HG03097 (cell line): ENCODE measurements around the gene MIGA2.
A peak's percentile ranks its signal among the peaks of the same experiment; 100 is the strongest.

ENCODE experiments used
- ATAC-seq: cut with Tn5 transposase; IDR thresholded peaks from one replicate; pipeline ENCODE4 v1.9.1; 2021; ENCODE audit not compliant: unreplicated experiment, low FRiP score

MIGA2 gene

DNA sequence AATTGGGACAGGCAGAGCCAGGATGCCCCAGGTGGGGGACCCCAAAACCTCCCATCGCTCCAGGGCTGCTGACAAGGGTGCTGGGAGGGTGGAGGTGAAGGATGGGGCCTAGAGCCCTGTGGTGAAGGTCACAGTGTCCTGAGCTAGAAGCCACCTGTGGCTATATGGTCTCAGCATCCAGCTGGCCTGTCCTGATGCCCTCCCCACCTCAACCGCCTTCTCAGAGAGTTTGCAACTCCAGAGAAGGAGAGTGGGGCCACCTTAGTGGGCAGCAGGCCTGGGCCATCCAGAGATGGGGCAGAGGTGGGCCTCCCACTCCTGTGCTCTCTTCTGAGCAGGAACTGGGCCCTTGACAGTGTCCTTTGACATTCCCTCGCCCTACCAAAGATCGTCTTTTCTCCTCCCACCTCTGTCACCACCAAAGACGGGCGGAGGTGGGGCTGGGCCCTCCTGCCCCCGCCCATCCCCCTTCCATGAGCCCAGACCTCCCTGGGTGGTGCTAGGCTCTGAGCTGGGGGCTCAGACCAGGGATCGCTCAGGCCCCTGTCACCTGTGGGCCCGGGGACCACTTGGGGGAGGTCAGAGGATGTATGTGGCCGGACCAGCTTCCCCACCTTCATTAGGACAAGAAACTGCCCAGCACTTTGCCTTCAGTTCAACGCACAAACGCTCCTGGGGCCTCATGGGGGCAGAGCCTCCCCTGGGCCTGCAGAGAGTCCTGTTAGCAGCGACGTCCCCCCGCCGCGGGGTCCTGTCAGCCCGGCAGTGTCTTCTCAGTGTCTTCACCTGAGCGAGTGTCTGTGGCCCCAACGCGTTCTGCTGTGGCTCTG lies 34.5 kb downstream of the MIGA2 start:
- no peak for ATAC-seq

DNA sequence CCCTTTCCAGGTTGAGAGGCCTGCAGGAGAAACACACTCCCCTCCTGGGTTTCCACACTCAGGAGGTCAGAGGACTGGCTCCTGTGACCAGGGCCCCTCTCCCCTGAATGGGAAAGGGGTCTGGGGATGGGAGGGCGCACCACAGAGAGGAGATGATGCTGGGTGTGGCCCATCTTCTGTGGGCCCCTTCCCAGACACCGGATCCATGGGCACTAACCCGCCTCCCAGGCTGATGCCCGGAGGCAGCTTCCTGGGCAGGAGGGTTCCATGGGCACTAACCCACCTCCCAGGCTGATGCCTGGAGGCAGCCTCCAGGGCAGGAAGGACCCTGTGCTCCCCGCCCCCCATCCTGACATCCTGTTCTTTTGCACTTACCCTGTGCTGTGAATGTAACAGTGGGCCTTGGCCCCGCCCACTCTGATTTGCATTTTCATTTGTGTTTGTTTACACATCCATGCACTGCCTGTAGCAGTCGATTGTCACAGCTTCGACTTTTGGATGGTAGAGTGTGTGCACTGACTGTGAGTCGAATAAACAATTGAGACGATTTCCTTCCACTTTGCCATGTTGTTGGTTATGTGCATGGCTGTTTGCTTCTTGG lies 35.2 kb downstream of the MIGA2 start:
- ATAC-seq = no peak

GRCh38 chr9:129072171-129072570 lies 35.7 kb downstream of the MIGA2 start:
- ATAC-seq = no peak

DNA sequence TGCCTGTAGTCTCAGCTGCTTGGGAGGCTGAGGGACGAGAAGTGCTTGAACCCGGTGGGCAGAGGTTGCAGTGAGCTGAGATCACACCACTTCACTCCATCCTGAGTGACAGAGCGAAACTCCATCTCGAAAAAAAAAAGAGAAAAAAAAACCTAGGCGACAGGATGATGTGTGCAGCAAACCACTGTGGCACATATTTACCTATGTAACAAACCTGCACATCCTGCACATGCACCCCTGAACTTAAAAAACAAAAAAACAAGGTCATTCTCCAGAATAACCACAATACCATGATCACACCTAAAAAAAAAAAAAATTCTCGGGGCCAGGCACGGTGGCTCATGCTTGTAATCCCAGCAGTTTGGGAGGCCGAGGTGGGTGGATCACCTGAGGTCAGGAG lies 37.0 kb downstream of the MIGA2 start:
- ATAC-seq = no peak

DNA sequence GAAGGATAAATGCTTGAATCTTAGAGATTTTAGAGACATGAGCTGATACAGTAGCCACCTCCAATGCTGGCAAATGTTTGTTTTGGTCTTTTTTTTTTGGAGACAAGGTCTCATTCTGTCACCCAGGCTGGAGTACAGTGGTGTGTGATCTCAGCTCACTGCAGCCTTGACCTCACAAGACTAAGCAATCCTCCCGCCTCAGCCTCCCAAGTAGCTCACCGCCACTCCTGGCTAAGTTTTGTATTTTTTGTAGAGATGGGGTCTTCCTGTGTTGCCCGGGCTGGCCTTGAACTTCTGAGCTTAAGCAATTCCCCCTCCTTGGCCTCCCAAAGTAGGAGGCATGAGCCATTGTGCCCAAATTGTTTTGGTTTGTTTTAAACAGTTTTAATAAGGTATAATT lies 37.7 kb downstream of the MIGA2 start:
- no peak for ATAC-seq

DNA sequence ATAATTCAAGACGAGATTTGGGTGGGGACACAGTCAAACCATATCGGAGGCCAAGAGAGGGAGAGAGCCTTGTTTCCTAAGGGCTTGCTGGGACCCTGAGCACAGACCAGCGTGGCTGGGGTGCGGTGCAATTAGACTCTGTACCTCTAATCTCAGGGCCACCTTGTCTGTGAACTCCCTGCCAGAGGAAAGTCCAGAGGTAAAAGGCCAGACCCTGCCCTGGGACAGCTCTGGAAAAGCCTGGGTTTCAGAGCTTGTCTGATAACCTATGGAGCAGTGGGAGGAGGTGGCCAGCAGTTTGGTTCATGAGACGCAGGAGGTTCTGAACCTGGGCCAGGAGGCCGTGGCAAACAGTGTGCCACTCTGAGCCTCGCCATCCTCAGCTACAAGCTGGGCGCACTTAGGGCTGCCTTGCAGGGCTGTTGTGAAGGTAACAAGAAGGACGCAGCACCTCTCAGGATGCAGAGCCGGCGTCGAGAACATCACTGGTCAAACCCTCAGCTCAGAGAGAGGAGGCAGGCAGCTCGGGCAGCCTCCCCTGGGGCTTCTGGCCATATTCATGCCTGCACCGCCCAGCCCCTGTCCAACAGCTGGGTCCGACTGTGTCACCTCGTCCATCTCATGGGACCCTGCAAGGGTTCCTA lies 39.7 kb downstream of the MIGA2 start:
- no peak for ATAC-seq

GRCh38 chr9:129076640-129077037 lies 40.2 kb downstream of the MIGA2 start:
- no peak for ATAC-seq

- no peak for ATAC-seq
These were observed 40.8 kb downstream of the MIGA2 start for GRCh38 chr9:129077236-129077635.

DNA sequence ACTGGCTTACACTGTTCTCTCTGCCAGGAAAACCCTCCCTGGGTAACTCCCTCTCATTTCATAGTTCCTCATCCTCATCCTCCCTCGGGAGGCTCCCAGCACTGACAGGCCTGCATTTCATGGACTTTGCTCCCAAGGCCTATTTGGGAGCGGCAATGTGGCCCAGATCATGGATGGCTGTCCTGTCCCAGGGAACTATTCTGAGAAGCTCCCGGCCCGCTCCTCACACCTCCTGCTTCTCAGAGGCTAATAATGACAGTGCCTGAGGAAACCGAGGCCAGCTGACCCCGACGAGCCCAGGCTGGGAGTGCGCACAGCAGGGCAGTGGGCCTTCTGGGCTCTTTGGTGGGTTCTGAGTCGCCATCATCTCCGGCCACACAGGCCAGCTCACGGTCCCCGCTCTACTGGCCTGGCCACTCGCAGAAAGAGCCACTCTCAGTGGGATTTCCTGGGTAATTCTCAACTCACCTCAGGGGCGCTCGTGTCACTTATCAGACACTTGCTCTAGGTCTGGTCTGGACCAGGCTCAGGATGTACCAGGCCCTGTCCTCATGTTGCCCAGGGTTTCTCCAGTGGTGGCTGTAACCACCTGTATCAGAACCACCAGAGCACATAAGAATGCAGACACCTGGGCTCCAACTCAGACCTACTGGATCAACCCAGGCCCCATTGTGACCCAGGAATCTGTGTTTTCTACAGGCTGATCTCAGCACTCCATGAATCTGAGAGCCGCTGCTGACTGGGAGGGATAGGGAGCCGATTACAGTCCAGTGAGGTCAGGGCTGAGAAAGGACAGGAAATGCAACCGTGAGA lies 42.5 kb downstream of the MIGA2 start:
- no peak for ATAC-seq

DNA sequence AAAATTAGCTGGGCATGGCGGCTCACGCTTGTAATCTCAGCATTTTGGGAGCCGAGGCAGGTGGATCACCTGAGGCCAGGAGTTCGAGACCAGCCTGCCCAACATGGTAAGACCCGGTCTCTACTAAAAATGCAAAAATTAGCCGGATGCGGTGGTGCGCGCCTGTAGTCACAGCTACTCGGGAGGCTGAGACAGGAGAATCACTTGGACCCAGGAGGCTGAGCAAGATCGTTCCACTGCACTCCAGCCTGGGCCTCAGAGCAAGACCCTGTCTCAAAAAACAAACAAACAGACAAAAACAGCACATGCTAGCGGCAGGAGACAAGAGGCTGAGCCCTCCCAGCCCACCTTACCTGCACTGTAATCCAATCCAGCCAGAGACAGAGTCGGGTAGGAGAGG lies 43.4 kb downstream of the MIGA2 start:
- no peak for ATAC-seq

GRCh38 chr9:129080298-129080600 lies 43.8 kb downstream of the MIGA2 start:
- peak; percentile 0 for ATAC-seq

- ATAC-seq = peak; percentile 88
These were observed 44.4 kb downstream of the MIGA2 start, which contains the start of gene DOLPP1 for GRCh38 chr9:129080601-129081387. DOLPP1 (plus strand) TSS chr9:129081111; CDS start chr9:129081132, 21 bp downstream.

- no peak for ATAC-seq
These were observed 45.0 kb downstream of the MIGA2 start for GRCh38 chr9:129081388-129081904.

DNA sequence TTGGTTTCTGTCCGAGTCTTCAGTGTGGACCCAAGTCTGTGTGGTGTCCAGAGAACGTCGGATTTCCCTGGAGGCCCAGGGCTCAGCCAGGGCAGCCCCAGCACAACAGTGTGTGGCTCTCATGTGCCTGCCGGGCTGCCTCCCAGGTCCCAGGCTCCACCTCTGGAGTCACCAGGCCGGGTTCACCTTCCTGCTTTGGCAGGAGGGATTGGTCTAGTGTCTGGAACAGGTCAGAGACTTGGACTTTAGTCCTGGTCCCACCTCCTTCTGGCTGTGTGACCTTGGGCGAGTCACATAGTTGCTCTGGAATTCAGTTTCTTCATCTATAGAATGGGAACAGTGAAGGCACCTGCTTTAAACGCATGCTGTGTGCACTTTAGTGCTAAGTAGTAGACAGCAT lies 47.7 kb downstream of the MIGA2 start:
- ATAC-seq = no peak

- ATAC-seq = no peak
These were observed 52.8 kb downstream of the MIGA2 start for GRCh38 chr9:129089246-129089645.

DNA sequence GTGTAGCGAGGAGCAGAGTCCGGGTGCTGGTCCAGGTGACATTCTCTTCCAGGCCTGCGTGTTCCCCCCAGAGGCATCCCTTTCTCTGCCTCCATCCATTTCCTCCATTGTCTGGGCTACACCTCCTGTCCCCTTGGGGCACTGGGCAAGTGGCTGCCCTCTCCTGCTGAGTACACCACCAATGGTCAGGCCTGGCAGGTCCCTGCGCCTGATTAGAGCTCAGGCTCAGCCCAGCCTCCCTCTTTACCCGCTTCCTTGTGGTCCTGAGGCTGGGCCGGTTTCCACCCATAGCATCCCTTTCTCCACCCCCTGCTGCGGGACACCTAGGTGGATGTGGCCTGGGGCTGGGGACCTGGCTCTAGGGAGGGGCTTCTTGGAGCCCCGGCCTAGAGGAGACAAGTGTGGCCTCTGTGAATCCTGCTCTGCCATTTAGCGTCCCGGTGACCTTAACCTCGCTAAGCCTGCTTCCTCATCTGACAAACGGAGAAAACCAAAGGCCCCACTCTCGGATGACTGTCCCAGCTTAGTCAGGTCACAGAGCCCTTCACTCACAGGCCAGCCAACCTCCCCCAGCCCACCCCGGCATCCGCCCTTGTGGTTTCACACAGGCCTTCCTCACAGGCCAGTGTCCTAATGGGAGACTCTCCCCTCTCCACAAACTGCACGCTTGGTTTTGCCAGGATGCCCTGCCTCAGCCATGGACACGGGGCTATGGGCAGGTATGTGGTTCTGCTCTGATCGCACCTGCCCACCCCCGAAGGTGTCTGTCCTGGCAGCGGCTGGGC lies 57.4 kb downstream of the MIGA2 start:
- ATAC-seq = no peak

DNA sequence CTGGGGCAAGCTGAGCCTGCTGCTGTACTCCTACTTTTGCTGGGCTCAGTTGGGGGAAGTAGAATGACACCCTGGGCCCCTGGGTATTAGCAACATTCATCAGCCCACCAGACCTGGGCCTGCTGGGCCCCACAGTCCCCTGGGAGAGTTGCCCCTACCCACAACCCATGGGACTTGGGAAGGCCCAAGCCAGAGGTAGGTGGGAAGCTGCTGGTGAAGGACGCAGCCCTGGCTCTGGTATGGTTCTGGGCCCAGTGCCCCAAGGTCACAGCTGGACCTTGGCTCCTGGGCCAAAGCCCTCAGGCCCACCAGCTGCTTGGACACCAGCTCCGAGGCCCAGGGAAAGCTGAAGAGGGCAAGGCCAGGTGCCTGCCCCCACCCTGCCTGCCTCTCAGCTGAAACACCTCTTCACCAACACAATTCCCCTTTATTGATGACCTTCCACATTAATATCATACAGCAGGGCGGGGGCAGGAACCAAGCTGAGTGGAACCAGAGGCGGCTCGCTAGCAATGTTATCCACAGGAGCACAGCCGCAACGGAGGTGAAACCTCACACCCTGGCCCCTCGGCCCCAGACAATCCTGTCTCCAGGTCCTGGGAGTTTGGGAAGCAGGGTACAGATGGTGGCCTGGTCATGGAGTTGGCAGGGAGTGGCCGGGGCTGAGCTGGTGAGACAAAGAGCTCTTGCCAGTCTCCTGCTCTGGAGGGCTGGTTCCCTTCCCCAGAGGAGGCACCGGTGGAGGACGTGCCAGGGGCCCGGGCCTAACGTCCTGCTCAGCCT lies 58.2 kb downstream of the MIGA2 start:
- ATAC-seq = no peak

DNA sequence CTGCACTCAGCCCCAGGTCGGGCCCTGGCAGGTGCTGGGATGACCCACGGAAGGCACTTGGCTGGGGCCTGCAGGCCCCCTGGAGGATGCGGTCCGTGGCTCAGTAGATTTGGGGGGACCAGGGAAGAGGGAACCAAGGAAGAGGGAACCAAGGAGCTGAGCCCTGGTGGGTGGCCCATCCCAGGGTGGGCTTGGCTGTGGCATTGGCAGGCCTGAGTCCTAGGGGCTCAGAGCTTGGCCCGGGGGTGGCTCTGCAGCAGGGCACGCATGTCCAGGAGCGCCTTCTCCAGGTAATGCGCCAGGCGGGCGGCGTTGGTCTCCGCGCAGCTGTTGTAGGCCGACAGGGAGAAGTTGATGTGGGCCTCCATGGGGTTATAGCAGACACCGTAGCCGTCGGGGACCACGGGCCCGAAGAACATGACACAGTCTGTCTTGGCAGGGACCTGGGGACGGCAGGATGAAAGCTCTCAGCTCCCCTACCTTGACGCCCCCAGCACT lies 58.8 kb downstream of the MIGA2 start:
- no peak for ATAC-seq
